A549 treated with ZK216348 at 1 μM for 4 hours (cell line): ENCODE data around the gene UBE2D4. TPM values are rescaled to one million over a fixed set of nuclear protein-coding genes. Genes with fewer than 3 reads are reported as not detected.

ENCODE experiments used
- total RNA-seq: library from RNA; stranded (reverse); fragments of 200-300 nt; extraction: Qiagen RNA extraction; gene quantifications from 5 replicates; pipeline ENCODE4 v1.2.3, GENCODE V29; 2022; ENCODE audit warnings: low read depth

UBE2D4 gene
- total RNA-seq, result 7.9 to 11.6 TPM (median 11.4 TPM) in 5 replicates

GRCh38 chr7:43925984-43926797 is at the start of gene UBE2D4:
Gene UBE2D4, plus strand, starts transcription at chr7:43926436. Its CDS starts 97 bp downstream, at chr7:43926533.

GRCh38 chr7:43906331-43907010 is 19.8 kb upstream of the UBE2D4 start, which contains the start of gene URGCP:
Gene URGCP, minus strand, starts transcription at chr7:43906596. Its CDS starts 21 bp downstream, at chr7:43906575.

GRCh38 chr7:43997532-43997931 is 71.3 kb downstream of the UBE2D4 start, which contains the start of gene SPDYE1:
Gene SPDYE1, plus strand, starts transcription at chr7:43997897. Its CDS starts 2,053 bp downstream, at chr7:43999950.

Other genes starting within 250 kb of the UBE2D4 start
- gene COA1, start 196.9 kb upstream of the UBE2D4 start, total RNA-seq, result 86.3 to 105 TPM (median 88.6 TPM) in 5 replicates
- 69.0 to 85.8 TPM (median 72.2 TPM) in 5 replicates for gene BLVRA, start 167.8 kb upstream of the UBE2D4 start, total RNA-seq
- gene MRPS24, start 56.9 kb upstream of the UBE2D4 start, total RNA-seq, result 205 to 254 TPM (median 243 TPM) in 5 replicates
- gene URGCP, start 19.8 kb upstream of the UBE2D4 start, total RNA-seq, result 23.5 to 28.8 TPM (median 26.8 TPM) in 5 replicates
- gene SPDYE1, start 71.5 kb downstream of the UBE2D4 start, total RNA-seq, result not detected in 5 replicates
- gene DBNL, start 118.3 kb downstream of the UBE2D4 start, total RNA-seq, result 52.8 to 80.1 TPM (median 71.0 TPM) in 5 replicates
- gene PGAM2, start 139.1 kb downstream of the UBE2D4 start, total RNA-seq, result not detected in 5 replicates
- gene POLM, start 156.1 kb downstream of the UBE2D4 start, total RNA-seq, result 3.6 to 9.5 TPM (median 7.1 TPM) in 5 replicates
- 0.24 TPM in 1 of 5 replicates, not detected in the others for gene AEBP1, start 177.9 kb downstream of the UBE2D4 start, total RNA-seq
- gene POLD2, start 197.1 kb downstream of the UBE2D4 start, total RNA-seq, result 110 to 168 TPM (median 158 TPM) in 5 replicates
- gene MYL7, start 214.9 kb downstream of the UBE2D4 start, total RNA-seq, result not detected in 5 replicates